ENCODE measurements around the gene FAM13C.

DNA sequence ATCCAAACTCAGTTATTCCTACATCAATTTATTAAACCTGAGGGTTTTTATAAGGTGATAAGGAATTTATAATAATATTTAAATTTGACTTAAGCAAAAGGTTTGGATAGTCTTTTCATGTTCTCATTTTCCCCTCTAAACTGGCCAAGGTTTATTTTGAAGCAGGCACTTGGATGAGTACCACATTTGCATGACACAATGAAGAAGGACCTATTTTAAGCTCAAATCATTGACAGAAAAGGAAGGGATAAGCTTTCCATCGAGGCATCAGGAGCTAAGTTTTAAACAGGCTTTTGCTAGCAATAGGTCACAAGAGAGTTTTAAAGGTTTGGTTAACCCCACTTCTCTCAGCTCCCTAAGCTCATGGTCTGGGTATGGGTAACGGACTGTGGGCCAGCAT, 28.7 kb upstream of the FAM13C start:
- TF ChIP-seq, protein P1, sequence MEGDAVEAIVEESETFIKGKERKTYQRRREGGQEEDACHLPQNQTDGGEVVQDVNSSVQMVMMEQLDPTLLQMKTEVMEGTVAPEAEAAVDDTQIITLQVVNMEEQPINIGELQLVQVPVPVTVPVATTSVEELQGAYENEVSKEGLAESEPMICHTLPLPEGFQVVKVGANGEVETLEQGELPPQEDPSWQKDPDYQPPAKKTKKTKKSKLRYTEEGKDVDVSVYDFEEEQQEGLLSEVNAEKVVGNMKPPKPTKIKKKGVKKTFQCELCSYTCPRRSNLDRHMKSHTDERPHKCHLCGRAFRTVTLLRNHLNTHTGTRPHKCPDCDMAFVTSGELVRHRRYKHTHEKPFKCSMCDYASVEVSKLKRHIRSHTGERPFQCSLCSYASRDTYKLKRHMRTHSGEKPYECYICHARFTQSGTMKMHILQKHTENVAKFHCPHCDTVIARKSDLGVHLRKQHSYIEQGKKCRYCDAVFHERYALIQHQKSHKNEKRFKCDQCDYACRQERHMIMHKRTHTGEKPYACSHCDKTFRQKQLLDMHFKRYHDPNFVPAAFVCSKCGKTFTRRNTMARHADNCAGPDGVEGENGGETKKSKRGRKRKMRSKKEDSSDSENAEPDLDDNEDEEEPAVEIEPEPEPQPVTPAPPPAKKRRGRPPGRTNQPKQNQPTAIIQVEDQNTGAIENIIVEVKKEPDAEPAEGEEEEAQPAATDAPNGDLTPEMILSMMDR (IDR thresholded peaks at IDR 0.05), result no peak
- TF ChIP-seq POLR2A (IDR thresholded peaks at IDR 0.05; ENCODE audit: low read depth) (no peak), EP300 (IDR thresholded peaks at IDR 0.05) (no peak)

Data from esophagus muscularis mucosa (tissue), 4 donors.